ENCODE measurements around the gene SOWAHA.

GRCh38 chr5:132832612-132833011 is 19.5 kb downstream of the SOWAHA start:
- no peak for TF ChIP-seq EZH2 (IDR thresholded peaks at IDR 0.05; ENCODE audit: insufficient read depth, poor library complexity, severe bottlenecking)
- TF ChIP-seq EZH2phosphoT487 (IDR thresholded peaks at IDR 0.05; ENCODE audit: insufficient read depth, low read depth): no peak

Measured in GM23248 (cell line).